Bronchial epithelial cell (primary cell): Measurements from ENCODE around the gene SPDYE3. TPM values are rescaled to one million over a fixed set of nuclear protein-coding genes. Genes with fewer than 3 reads are reported as not detected.
"Not testable (repeated sequence)": the region's sequence is repeated elsewhere in the genome, so short reads cannot be mapped to it uniquely, and the experiment has no call there.

ENCODE experiments used
- DNase-seq: peaks from one replicate; pipeline ENCODE4 v3.0.0-alpha.2; 2010; ENCODE audit warnings: low read depth
- FAIRE-seq: peaks from 2 replicates; lab custom pipeline; 2011; peaks lifted over from hg19 to GRCh38; lab: Jason Lieb, UNC
- H3K27me3 ChIP-seq: 2 replicates; pipeline ENCODE4 v1.5.1; 2011; ENCODE audit warnings: low read length; ENCODE audit not compliant: control insufficient read depth, insufficient read depth
- H3K36me3 ChIP-seq: 2 replicates; pipeline ENCODE4 v1.5.1; 2011; ENCODE audit warnings: low read length; ENCODE audit not compliant: control insufficient read depth, insufficient read depth
- H3K4me3 ChIP-seq: 2 replicates; pipeline ENCODE4 v1.5.1; 2011; ENCODE audit warnings: mild to moderate bottlenecking, low read depth, low read length, control low read depth
- CTCF ChIP-seq: IDR thresholded peaks from 2 replicates; pipeline ENCODE4 v1.5.1; 2011; ENCODE audit warnings: mild to moderate bottlenecking, moderate library complexity, low read length, control low read depth, inconsistent platforms; ENCODE audit not compliant: insufficient read depth, severe bottlenecking
- total RNA-seq: library from RNA; depleted of rRNA; stranded (reverse); fragments of >200 nt; gene quantifications from 2 replicates; pipeline ENCODE4 v1.2.1, GENCODE V29; 2014

Gene SPDYE3
- not detected in 2 replicates for total RNA-seq

- not testable (repeated sequence) for DNase-seq, FAIRE-seq
Observed at GRCh38 chr7:100307402-100307801, at the start of gene SPDYE3. TSS of gene SPDYE3 (plus strand) at chr7:100307702. CDS start at chr7:100307886, 184 bp downstream.

GRCh38 chr7:100259984-100260383, 47.5 kb upstream of the SPDYE3 start:
- not testable (repeated sequence) for DNase-seq, H3K4me3 ChIP-seq, FAIRE-seq, H3K27me3 ChIP-seq, H3K36me3 ChIP-seq

More at GRCh38 chr7:100307402-100307801, at the start of gene SPDYE3:
- H3K27me3 ChIP-seq, H3K36me3 ChIP-seq, H3K4me3 ChIP-seq: not testable (repeated sequence)

- H3K4me3 ChIP-seq, FAIRE-seq, DNase-seq, H3K36me3 ChIP-seq, H3K27me3 ChIP-seq: not testable (repeated sequence)
Observed at GRCh38 chr7:100262896-100263295, 44.6 kb upstream of the SPDYE3 start.

- DNase-seq, H3K4me3 ChIP-seq, H3K36me3 ChIP-seq, H3K27me3 ChIP-seq, FAIRE-seq: not testable (repeated sequence)
Observed at GRCh38 chr7:100264223-100264622, 43.3 kb upstream of the SPDYE3 start.

- not testable (repeated sequence) for H3K27me3 ChIP-seq, H3K4me3 ChIP-seq, DNase-seq, FAIRE-seq, H3K36me3 ChIP-seq
Observed at GRCh38 chr7:100264669-100265165, 42.8 kb upstream of the SPDYE3 start.

GRCh38 chr7:100265851-100266250, 41.7 kb upstream of the SPDYE3 start:
- not testable (repeated sequence) for H3K4me3 ChIP-seq, FAIRE-seq, H3K36me3 ChIP-seq, DNase-seq, H3K27me3 ChIP-seq

GRCh38 chr7:100266576-100267354, 40.7 kb upstream of the SPDYE3 start:
- H3K27me3 ChIP-seq: no peaks in the 10 kb centered on the region
- H3K4me3 ChIP-seq: no peak overlapping the region
- H3K36me3 ChIP-seq: no peaks in the 10 kb centered on the region
- DNase-seq: no peak
- no peak for TF ChIP-seq CTCF
- no peak for FAIRE-seq

GRCh38 chr7:100267648-100268047, 39.9 kb upstream of the SPDYE3 start:
- FAIRE-seq (no peak), DNase-seq (no peak)
- TF ChIP-seq CTCF: no peak
- H3K4me3 ChIP-seq: no peak overlapping the region
- H3K27me3 ChIP-seq: no peaks in the 10 kb centered on the region
- H3K36me3 ChIP-seq: no peaks in the 10 kb centered on the region

- H3K27me3 ChIP-seq, H3K36me3 ChIP-seq, DNase-seq, H3K4me3 ChIP-seq, FAIRE-seq: not testable (repeated sequence)
Observed at GRCh38 chr7:100268882-100269281, 38.6 kb upstream of the SPDYE3 start.

GRCh38 chr7:100269306-100270045, 38.0 kb upstream of the SPDYE3 start:
- not testable (repeated sequence) for FAIRE-seq, H3K4me3 ChIP-seq, H3K27me3 ChIP-seq, DNase-seq, H3K36me3 ChIP-seq

GRCh38 chr7:100270046-100270918, 37.2 kb upstream of the SPDYE3 start:
- H3K27me3 ChIP-seq, H3K36me3 ChIP-seq, FAIRE-seq, H3K4me3 ChIP-seq, DNase-seq: not testable (repeated sequence)
